A549 (cell line): ENCODE results near the gene CXCL12. TPM values are rescaled to one million over a fixed set of nuclear protein-coding genes. Genes with fewer than 3 reads are reported as not detected.

Source experiments
- ATAC-seq, 2 experiments: fragments of 200-7000 bp in 1 of 2; fragments of >200 bp in 1 of 2; cut with Nextera tagmentation in 1 of 2; cut with Tn5 transposase in 1 of 2; 3 replicates each; pipeline versions ENCODE4 v1.8.0 to v1.9.1; 2018 to 2020; ENCODE audit warnings: mild to moderate bottlenecking in 1 of 2, moderate library complexity in 1 of 2
- CTCF ChIA-PET: fragments of 300-600 bp; sonication (Branson Sonifier 250); formaldehyde crosslinking; extraction: SDS; loops from one replicate; lab custom pipeline; 2021; ENCODE audit warnings: antibody characterized with exemption, inconsistent platforms; lab: Yijun Ruan, JAX
- POLR2A ChIA-PET: fragments of 350-600 bp; formaldehyde crosslinking; extraction: SDS; loops from one replicate; lab custom pipeline; 2021; ENCODE audit warnings: antibody characterized with exemption, inconsistent platforms; lab: Yijun Ruan, JAX
- DNase-seq, 2 experiments: peaks; one replicate each; pipeline versions ENCODE4 v3.0.0 to v3.0.0-alpha.2; 2011 to 2016; ENCODE audit warnings: low read depth in 1 of 2, low spot score in 1 of 2
- FAIRE-seq: peaks from 2 replicates; lab custom pipeline; 2011; peaks lifted over from hg19 to GRCh38; lab: Jason Lieb, UNC
- H3K27ac ChIP-seq, 2 experiments: fragments of >200 bp; sonication (Bioruptor Twin); formaldehyde crosslinking; 3 replicates each; pipeline ENCODE4 v1.5.1; 2016 to 2017
- H3K4me1 ChIP-seq: fragments of >200 bp; sonication (Bioruptor Twin); formaldehyde crosslinking; 3 replicates; pipeline ENCODE4 v1.6.1; 2016
- H3K4me2 ChIP-seq: fragments of >200 bp; sonication (Bioruptor Twin); formaldehyde crosslinking; 3 replicates; pipeline ENCODE4 v1.6.1; 2016
- H3K4me3 ChIP-seq: fragments of >200 bp; sonication (Bioruptor Twin); formaldehyde crosslinking; 3 replicates; pipeline ENCODE4 v1.5.1; 2016
- H3K9me3 ChIP-seq: fragments of >200 bp; sonication (Bioruptor Twin); formaldehyde crosslinking; 3 replicates; pipeline ENCODE4 v1.6.1; 2016
- ATOH8 ChIP-seq: fragments of 250-450 bp; sonication (Bioruptor Pico); IDR thresholded peaks from 2 replicates; pipeline ENCODE4 v1.5.0; 2020; ENCODE audit warnings: low read depth, mild to moderate bottlenecking, moderate library complexity
- BCL3 ChIP-seq: fragments of >200 bp; sonication (Bioruptor Twin); formaldehyde crosslinking; IDR thresholded peaks from 3 replicates; pipeline ENCODE4 v1.6.1; 2016
- BHLHE40 ChIP-seq: IDR thresholded peaks from 2 replicates; pipeline ENCODE4 v1.6.1; 2012; ENCODE audit warnings: low read depth, low read length, inconsistent platforms
- CBX2 ChIP-seq: fragments of 200-600 bp; sonication (generic); IDR thresholded peaks from 2 replicates; pipeline ENCODE4 v1.6.1; 2016; ENCODE audit warnings: low read depth, mild to moderate bottlenecking, borderline replicate concordance
- CEBPB ChIP-seq, 2 experiments: fragments of >200 bp in 1 of 2; sonication (Bioruptor Twin) in 1 of 2; formaldehyde crosslinking in 1 of 2; IDR thresholded peaks; 2 replicates each; pipeline ENCODE4 v1.6.1; 2012 to 2016
- CTCF ChIP-seq: fragments of >200 bp; sonication (Bioruptor Twin); formaldehyde crosslinking; IDR thresholded peaks from 3 replicates; pipeline ENCODE4 v1.5.1; 2016
- EHF ChIP-seq: fragments of 250-450 bp; sonication (Bioruptor Pico); IDR thresholded peaks from 2 replicates; pipeline ENCODE4 v1.5.0; 2020; ENCODE audit warnings: mild to moderate bottlenecking
- EP300 ChIP-seq, 2 experiments: fragments of >200 bp; sonication (Bioruptor Twin); formaldehyde crosslinking; IDR thresholded peaks; 2 replicates in 1 of 2; 3 replicates in 1 of 2; pipeline ENCODE4 v1.6.1; 2016 to 2017
- FOSL2 ChIP-seq, 2 experiments: fragments of 450-650 bp in 1 of 2; fragments of >200 bp in 1 of 2; sonication (Bioruptor Twin) in 1 of 2; formaldehyde crosslinking; IDR thresholded peaks; 2 replicates each; pipeline versions ENCODE4 v1.5.0 to v1.6.1; 2016 to 2020; ENCODE audit warnings: mild to moderate bottlenecking in 1 of 2, moderate library complexity in 1 of 2
- FOXS1 ChIP-seq: fragments of 250-450 bp; sonication (Bioruptor Pico); IDR thresholded peaks from 2 replicates; pipeline ENCODE4 v1.5.0; 2020; ENCODE audit warnings: mild to moderate bottlenecking, moderate library complexity
- GATA3 ChIP-seq: IDR thresholded peaks from 2 replicates; pipeline ENCODE4 v1.6.1; 2012; ENCODE audit warnings: borderline replicate concordance
- HEYL ChIP-seq: fragments of 250-450 bp; sonication (Bioruptor Pico); IDR thresholded peaks from 2 replicates; pipeline ENCODE4 v1.8.0; 2021; ENCODE audit warnings: mild to moderate bottlenecking, moderate library complexity
- HOXB13 ChIP-seq: fragments of 250-450 bp; sonication (Bioruptor Pico); IDR thresholded peaks from 2 replicates; pipeline ENCODE4 v1.5.0; 2020; ENCODE audit warnings: low read depth, mild to moderate bottlenecking, moderate library complexity
- HOXB5 ChIP-seq: fragments of 250-450 bp; sonication (Bioruptor Pico); IDR thresholded peaks from 2 replicates; pipeline ENCODE4 v1.5.0; 2020; ENCODE audit warnings: mild to moderate bottlenecking, moderate library complexity
- KDM5A ChIP-seq: fragments of 200-600 bp; sonication (generic); IDR thresholded peaks from 2 replicates; pipeline ENCODE4 v1.6.1; 2016; ENCODE audit warnings: antibody characterized with exemption, mild to moderate bottlenecking
- MAZ ChIP-seq: fragments of 150-350 bp; IDR thresholded peaks from 2 replicates; pipeline ENCODE4 v1.6.1; 2014; ENCODE audit warnings: antibody characterized with exemption, low read depth, low read length, borderline replicate concordance
- MYC ChIP-seq: IDR thresholded peaks from 2 replicates; pipeline ENCODE4 v1.6.1; 2012; ENCODE audit warnings: mild to moderate bottlenecking, inconsistent platforms, low read length, improper control_type of control experiment, borderline replicate concordance
- NFE2L2 ChIP-seq: fragments of 150-350 bp; conservative IDR thresholded peaks from 2 replicates; pipeline ENCODE4 v1.6.1; 2014; ENCODE audit warnings: low read length
- NR3C1 ChIP-seq: fragments of >200 bp; sonication (Bioruptor Twin); formaldehyde crosslinking; IDR thresholded peaks from 3 replicates; pipeline ENCODE4 v1.6.1; 2017
- PHF8 ChIP-seq: fragments of 200-600 bp; sonication (generic); IDR thresholded peaks from 2 replicates; pipeline ENCODE4 v1.6.1; 2016; ENCODE audit warnings: low read depth, mild to moderate bottlenecking, antibody characterized with exemption, moderate library complexity, borderline replicate concordance
- POLR2A ChIP-seq: IDR thresholded peaks from 2 replicates; pipeline ENCODE4 v1.6.1; 2012; ENCODE audit warnings: mild to moderate bottlenecking, low read length
- REST ChIP-seq: fragments of 200-600 bp; sonication (generic); IDR thresholded peaks from 2 replicates; pipeline ENCODE4 v1.6.1; 2016; ENCODE audit warnings: antibody characterized with exemption, mild to moderate bottlenecking, moderate library complexity
- RFX5 ChIP-seq: fragments of 450-650 bp; IDR thresholded peaks from 2 replicates; pipeline ENCODE4 v1.7.1; 2014; ENCODE audit warnings: antibody characterized with exemption, mild to moderate bottlenecking, moderate library complexity
- SREBF2 ChIP-seq: fragments of 450-650 bp; IDR thresholded peaks from 2 replicates; pipeline ENCODE4 v1.6.1; 2014; ENCODE audit warnings: mild to moderate bottlenecking, moderate library complexity
- TFCP2L1 ChIP-seq: fragments of 250-450 bp; sonication (Bioruptor Pico); IDR thresholded peaks from 2 replicates; pipeline ENCODE4 v1.5.0; 2021; ENCODE audit warnings: mild to moderate bottlenecking
- TP53 ChIP-seq: fragments of 250-450 bp; sonication (Bioruptor Pico); IDR thresholded peaks from 2 replicates; pipeline ENCODE4 v1.5.0; 2021; ENCODE audit warnings: mild to moderate bottlenecking, moderate library complexity
- ZC3H11A ChIP-seq: fragments of 450-650 bp; IDR thresholded peaks from 2 replicates; pipeline ENCODE4 v1.6.1; 2014; ENCODE audit warnings: antibody characterized with exemption, mild to moderate bottlenecking
- WGBS: methylation state at CpG from one replicate; pipeline ENCODE4 v1.1.6; 2017; ENCODE audit errors: missing lambda C conversion rate; 5-methylcytosine and 5-hydroxymethylcytosine counted together
- polyA plus RNA-seq, 4 experiments: library from polyadenylated mRNA; depleted of rRNA in 3 of 4; stranded (reverse); fragments of >200 nt; fragmentation: RNase III in 1 of 4; extraction: RNeasy Plus Mini Kit Qiagen cat#74134 plus additional on column Dnase treatment in 1 of 4; gene quantifications; 2 replicates in 3 of 4; 3 replicates in 1 of 4; pipeline ENCODE4 v1.2.3, GENCODE V29; 2011 to 2017

CXCL12 gene
- polyA plus RNA-seq, 2 of the 4 experiments (the other 2 are of a cell fraction), result 0.13 to 0.17 TPM

- ChIA-PET POLR2A (no interaction called here), CTCF (interaction anchor here (0.6 to 5.2 kb wide), 2 partner anchors 702 to 1438 kb away, joined by 3 to 18 read pairs; no protein-coding TSS in a partner anchor)
- FAIRE-seq (no peak), DNase-seq (no peak), ATAC-seq (no peak)
- no peak overlapping the region for H3K27ac ChIP-seq
- 19% methylated on average over 2 of the region's 2 CpGs for WGBS
- H3K9me3 ChIP-seq, result no peaks in the 10 kb centered on the region
- H3K4me1 ChIP-seq, result no peaks in the 10 kb centered on the region
- no peak overlapping the region for H3K4me3 ChIP-seq
- no peak overlapping the region for H3K4me2 ChIP-seq
- TF ChIP-seq FOSL2 (IDR thresholded peaks at IDR 0.05) (no peak), FOSL2 (CRISPR knock-in tag; IDR thresholded peaks at IDR 0.05) (no peak), NFE2L2 (no peak), RFX5 (no peak), SREBF2 (no peak), EP300 (IDR thresholded peaks at IDR 0.05) (no peak), MYC (no peak), EHF (CRISPR knock-in tag) (no peak), HEYL (no peak), REST (no peak), HOXB13 (CRISPR knock-in tag) (no peak), BHLHE40 (no peak), CTCF (no peak), HOXB5 (CRISPR knock-in tag) (no peak), CEBPB (IDR thresholded peaks at IDR 0.05) (no peak), NR3C1 (no peak), BCL3 (no peak), TFCP2L1 (CRISPR knock-in tag) (no peak), MAZ (no peak), TP53 (CRISPR knock-in tag) (no peak)
Observed at GRCh38 chr10:44391981-44392380, 7.1 kb upstream of the CXCL12 start.

- WGBS, result 21% methylated on average over 3 of the region's 3 CpGs
- Histone ChIP-seq H3K4me3 (no peak overlapping the region), H3K9me3 (no peaks in the 10 kb centered on the region), H3K4me2 (no peak overlapping the region), H3K27ac (no peak overlapping the region), H3K4me1 (no peaks in the 10 kb centered on the region)
- DNase-seq, result no peak
- no peak for ATAC-seq
- CTCF ChIA-PET, result interaction anchor here (1.1 to 5.2 kb wide), 3 partner anchors 12 to 701 kb away, joined by 4 to 18 read pairs (median 4); no protein-coding TSS in a partner anchor
- FAIRE-seq, result no peak
- POLR2A ChIA-PET, result no interaction called here
- TF ChIP-seq CBX2 (no peak), SREBF2 (no peak), REST (no peak), BHLHE40 (no peak), PHF8 (no peak), KDM5A (no peak), ATOH8 (CRISPR knock-in tag) (no peak), HOXB13 (CRISPR knock-in tag) (no peak), FOSL2 (IDR thresholded peaks at IDR 0.05) (no peak), FOSL2 (CRISPR knock-in tag; IDR thresholded peaks at IDR 0.05) (no peak), GATA3 (no peak), FOXS1 (CRISPR knock-in tag) (no peak), ZC3H11A (no peak), POLR2A (no peak)
Observed at GRCh38 chr10:44390585-44391072, 5.7 kb upstream of the CXCL12 start.
